Tibial nerve (tissue), 4 donors: Measurements from ENCODE around the gene CYS1. TPM values are rescaled to one million over a fixed set of nuclear protein-coding genes. Genes with fewer than 3 reads are reported as not detected.

Source experiments
- DNase-seq, 2 donors: peaks; one replicate each; pipeline ENCODE4 v3.0.0-alpha.2; 2019; ENCODE audit warnings: low spot score in 2 of 2
- H3K27ac ChIP-seq, 4 donors: fragments of 200-600 bp; sonication (generic) in 3 of 4; one replicate each; pipeline ENCODE4 v1.5.1; 2017 to 2019; ENCODE audit warnings: mild to moderate bottlenecking in 1 of 4
- H3K27me3 ChIP-seq, 2 donors: fragments of 200-600 bp; sonication (generic) in 1 of 2; one replicate each; pipeline versions ENCODE4 v1.5.1 to v1.6.0; 2017 to 2019
- H3K36me3 ChIP-seq, 3 donors: fragments of 200-600 bp; sonication (generic); one replicate each; pipeline ENCODE4 v1.5.1; 2018 to 2019
- H3K4me1 ChIP-seq, 4 donors: fragments of 200-600 bp; sonication (generic) in 3 of 4; one replicate each; pipeline ENCODE4 v1.5.1; 2017 to 2019
- H3K4me3 ChIP-seq, 4 donors: fragments of 200-600 bp; sonication (generic) in 3 of 4; one replicate each; pipeline ENCODE4 v1.5.1; 2017 to 2019; ENCODE audit warnings: mild to moderate bottlenecking in 1 of 4, moderate library complexity in 1 of 4
- H3K9me3 ChIP-seq, 4 donors: fragments of 200-600 bp; sonication (generic) in 3 of 4; one replicate each; pipeline ENCODE4 v1.5.1; 2017 to 2019
- EP300 ChIP-seq, 2 donors: sonication (generic); formaldehyde crosslinking; IDR thresholded peaks; one replicate each; pipeline ENCODE4 v1.6.1; 2017; ENCODE audit warnings: antibody characterized with exemption in 2 of 2, mild to moderate bottlenecking in 1 of 2
- POLR2A ChIP-seq, 2 donors: fragments of 450-650 bp; IDR thresholded peaks; one replicate each; pipeline ENCODE4 v1.6.1; 2017; ENCODE audit warnings: antibody characterized with exemption in 2 of 2, mild to moderate bottlenecking in 2 of 2, moderate library complexity in 2 of 2
- WGBS, 2 donors: methylation state at CpG; one replicate each; pipeline ENCODE4 v1.1.5; 2018; 5-methylcytosine and 5-hydroxymethylcytosine counted together
- total RNA-seq, 4 donors: library from RNA; depleted of rRNA; stranded (reverse); fragments of >200 nt; gene quantifications; one replicate each; pipeline ENCODE4 v1.1.0, GENCODE V29; 2016
- TF ChIP-seq, protein P1 (sequence below), 5 experiments: fragments of 200-600 bp in 3 of 5; fragments of 450-650 bp in 2 of 5; sonication (generic) in 3 of 5; IDR thresholded peaks; one replicate each; pipeline ENCODE4 v1.5.1; 2016 to 2019; ENCODE audit warnings: antibody characterized with exemption in 5 of 5, mild to moderate bottlenecking in 3 of 5, moderate library complexity in 2 of 5

The CYS1 gene
- total RNA-seq, 4 donors from 2014 or later: 2.7 to 17.5 (median 10.9) TPM

DNA sequence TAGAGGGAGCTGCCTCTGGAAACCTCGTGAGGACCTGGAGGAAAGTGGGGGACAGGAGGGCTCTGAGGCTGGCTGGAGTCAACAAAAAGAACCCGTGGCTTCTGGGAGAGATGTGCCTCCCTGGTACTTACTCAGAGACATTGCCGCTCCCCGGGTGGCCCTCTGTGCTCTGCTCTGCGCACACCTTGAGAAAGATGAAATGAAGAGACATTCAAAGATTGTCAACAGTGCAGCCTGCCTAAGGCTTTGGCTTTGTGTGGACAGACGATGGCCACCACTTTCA lies 14.5 kb downstream of the CYS1 start:
- H3K4me1 ChIP-seq: no peaks in the 10 kb centered on the region
- no peaks in the 10 kb centered on the region for H3K9me3 ChIP-seq
- no peak overlapping the region for H3K4me3 ChIP-seq
- no peak overlapping the region for H3K27ac ChIP-seq
- peaks cover 0 to 8% (median 0%) of the 10 kb centered on the region in 3 donors for H3K36me3 ChIP-seq
- H3K27me3 ChIP-seq: no peaks in the 10 kb centered on the region
- no peak for DNase-seq
- WGBS, 2 donors: 89% methylated on average over 6 of the region's 6 CpGs
- TF ChIP-seq, protein P1, sequence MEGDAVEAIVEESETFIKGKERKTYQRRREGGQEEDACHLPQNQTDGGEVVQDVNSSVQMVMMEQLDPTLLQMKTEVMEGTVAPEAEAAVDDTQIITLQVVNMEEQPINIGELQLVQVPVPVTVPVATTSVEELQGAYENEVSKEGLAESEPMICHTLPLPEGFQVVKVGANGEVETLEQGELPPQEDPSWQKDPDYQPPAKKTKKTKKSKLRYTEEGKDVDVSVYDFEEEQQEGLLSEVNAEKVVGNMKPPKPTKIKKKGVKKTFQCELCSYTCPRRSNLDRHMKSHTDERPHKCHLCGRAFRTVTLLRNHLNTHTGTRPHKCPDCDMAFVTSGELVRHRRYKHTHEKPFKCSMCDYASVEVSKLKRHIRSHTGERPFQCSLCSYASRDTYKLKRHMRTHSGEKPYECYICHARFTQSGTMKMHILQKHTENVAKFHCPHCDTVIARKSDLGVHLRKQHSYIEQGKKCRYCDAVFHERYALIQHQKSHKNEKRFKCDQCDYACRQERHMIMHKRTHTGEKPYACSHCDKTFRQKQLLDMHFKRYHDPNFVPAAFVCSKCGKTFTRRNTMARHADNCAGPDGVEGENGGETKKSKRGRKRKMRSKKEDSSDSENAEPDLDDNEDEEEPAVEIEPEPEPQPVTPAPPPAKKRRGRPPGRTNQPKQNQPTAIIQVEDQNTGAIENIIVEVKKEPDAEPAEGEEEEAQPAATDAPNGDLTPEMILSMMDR (IDR thresholded peaks at IDR 0.05): no peak
- no peak for TF ChIP-seq POLR2A (IDR thresholded peaks at IDR 0.05)
- TF ChIP-seq EP300 (IDR thresholded peaks at IDR 0.05): no peak

DNA sequence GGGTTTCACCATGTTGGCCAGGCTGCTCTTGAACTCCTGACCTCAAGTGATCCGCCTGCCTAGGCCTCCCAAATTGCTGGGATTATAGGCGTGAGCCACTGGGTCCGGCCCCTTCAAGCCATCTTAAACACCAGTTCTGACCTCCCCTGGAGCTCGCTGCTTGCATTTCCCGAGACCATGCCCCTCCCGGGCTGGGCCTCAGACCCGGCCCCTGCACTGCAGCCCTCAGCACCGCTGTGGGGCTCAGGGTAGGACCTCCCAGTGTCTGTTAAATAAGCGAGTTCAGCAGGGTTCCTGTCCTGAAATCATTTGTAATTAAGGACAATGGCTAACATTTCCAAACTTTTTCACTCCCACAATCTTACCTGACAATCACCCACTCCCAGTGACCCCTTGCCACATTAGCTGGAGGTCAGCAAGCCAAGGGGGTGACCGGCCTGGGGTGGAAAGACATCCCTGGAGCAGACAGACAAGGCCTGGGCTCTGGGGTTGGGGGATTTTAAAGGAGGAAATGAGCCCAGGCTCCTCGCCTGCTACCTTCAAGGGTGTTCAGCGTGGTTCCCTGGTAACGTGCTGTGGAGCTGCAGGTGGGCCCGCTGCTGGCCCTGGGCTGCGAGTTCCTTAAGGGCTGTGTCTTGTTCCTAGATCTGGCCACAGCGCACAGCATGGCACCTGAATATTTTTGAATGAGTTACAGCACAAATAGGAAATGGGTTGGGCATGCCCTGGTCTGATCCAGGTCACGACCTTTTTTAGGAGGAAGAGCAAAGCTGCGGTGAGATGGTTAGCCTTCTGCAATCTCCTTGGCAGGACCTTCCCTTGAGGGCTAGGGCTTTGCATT lies 15.1 kb downstream of the CYS1 start:
- Histone ChIP-seq H3K27ac (no peak overlapping the region), H3K36me3 (peaks cover 0 to 8% (median 0%) of the 10 kb centered on the region in 3 donors), H3K4me1 (no peaks in the 10 kb centered on the region), H3K27me3 (no peaks in the 10 kb centered on the region), H3K4me3 (no peak overlapping the region), H3K9me3 (no peaks in the 10 kb centered on the region)
- TF ChIP-seq POLR2A (IDR thresholded peaks at IDR 0.05) (no peak), EP300 (IDR thresholded peaks at IDR 0.05) (no peak)
- TF ChIP-seq, protein P1 (IDR thresholded peaks at IDR 0.05): no peak
- whole genome bisulfite sequencing, 2 donors: 75 to 85% methylated on average over 16 to 18 of the region's 18 CpGs
- no peak for DNase-seq

DNA sequence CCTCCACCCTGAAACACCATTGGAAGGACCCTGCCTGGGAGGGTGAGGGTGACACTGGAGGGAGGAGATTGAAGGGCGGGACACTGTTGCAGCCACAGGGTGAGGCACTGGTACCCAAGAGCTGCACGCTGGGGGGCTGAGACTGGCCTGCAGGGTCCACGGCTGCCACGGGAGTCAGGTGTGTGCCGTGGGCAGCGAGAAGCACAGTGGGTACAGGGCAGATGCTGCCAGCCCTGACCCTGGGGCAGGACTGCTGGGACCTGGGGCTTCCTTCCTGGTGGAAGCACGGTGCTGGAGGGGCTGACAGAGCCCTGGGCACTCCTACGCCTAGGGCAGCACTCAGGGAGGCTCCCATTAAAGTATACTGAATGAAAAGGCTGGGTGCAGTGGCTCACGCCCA lies 16.6 kb downstream of the CYS1 start:
- DNase-seq: no peak
- 94 to 96% methylated on average over 7 to 9 of the region's 9 CpGs for WGBS, 2 donors
- Histone ChIP-seq H3K27ac (no peak overlapping the region), H3K4me3 (no peak overlapping the region), H3K27me3 (no peaks in the 10 kb centered on the region), H3K9me3 (no peaks in the 10 kb centered on the region), H3K4me1 (no peaks in the 10 kb centered on the region), H3K36me3 (peaks cover 0 to 8% (median 0%) of the 10 kb centered on the region in 3 donors)
- TF ChIP-seq, protein P1 (IDR thresholded peaks at IDR 0.05): no peak

DNA sequence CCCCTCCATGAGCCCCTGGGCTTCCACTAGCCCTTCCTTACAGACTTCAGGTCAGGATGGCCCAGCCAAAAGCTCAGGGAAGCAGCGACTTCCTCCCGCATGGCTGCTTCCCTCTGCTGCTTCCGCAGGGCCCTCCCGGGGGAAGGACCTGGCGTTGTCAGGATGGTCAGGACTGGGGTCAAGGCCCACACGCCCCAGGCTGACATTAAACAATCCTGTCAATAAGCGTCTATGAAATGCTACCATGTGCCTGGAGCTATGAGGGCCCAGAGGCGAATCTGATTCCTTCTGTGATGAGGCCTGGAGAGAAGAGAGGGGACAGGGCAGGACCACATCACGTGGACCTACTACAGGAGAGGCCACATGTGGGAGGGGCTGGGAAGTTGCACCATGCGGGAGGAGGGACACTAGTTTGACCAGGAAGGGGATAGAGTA lies 17.3 kb downstream of the CYS1 start:
- DNase-seq: no peak
- 71 to 72% methylated on average over 10 of the region's 10 CpGs for WGBS, 2 donors
- no peaks in the 10 kb centered on the region for H3K9me3 ChIP-seq
- no peaks in the 10 kb centered on the region for H3K27me3 ChIP-seq
- H3K4me1 ChIP-seq: peaks cover 0 to 2% (median 0%) of the 10 kb centered on the region in 4 donors
- no peak for TF ChIP-seq POLR2A (IDR thresholded peaks at IDR 0.05)
- no peak for TF ChIP-seq EP300 (IDR thresholded peaks at IDR 0.05)
- TF ChIP-seq, protein P1 (IDR thresholded peaks at IDR 0.05): no peak
- no peak overlapping the region for H3K4me3 ChIP-seq
- H3K27ac ChIP-seq: no peak overlapping the region
- H3K36me3 ChIP-seq: peaks cover 0 to 8% (median 0%) of the 10 kb centered on the region in 3 donors

DNA sequence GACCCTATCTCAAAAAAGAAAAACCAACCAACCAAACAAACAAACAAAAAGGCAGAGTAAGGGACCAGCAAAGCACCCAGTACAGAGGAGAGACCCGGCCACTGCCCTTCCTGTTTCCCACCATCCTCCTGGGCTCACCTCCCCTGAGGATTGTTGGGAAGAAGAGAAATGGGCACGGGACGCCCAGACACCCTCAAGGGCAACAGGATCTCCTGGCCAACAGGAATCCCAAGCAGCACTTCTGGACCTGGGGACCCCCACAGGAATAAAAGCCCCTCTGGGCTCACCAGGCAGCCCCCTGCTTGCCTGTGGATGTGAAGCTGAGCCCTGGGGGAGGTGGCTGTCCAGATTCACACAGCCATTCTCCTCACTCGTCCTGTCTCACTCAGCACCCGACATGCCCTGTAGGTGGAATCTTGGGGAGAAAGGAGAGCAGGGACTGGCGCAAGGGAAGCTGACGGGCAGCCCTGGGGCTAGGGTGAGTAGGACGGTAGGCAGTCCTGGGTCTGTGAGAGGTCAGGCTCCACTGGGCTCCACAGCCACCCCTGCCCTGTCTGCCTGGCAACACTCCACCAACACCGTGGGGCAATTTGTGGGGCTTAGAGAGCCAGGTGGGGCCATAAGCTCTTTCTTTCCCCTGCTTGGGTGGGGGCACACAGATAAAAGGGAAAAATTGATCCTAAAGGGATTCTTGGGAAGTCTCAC lies 18.8 kb downstream of the CYS1 start:
- H3K27ac ChIP-seq: no peak overlapping the region
- H3K36me3 ChIP-seq: peaks cover 0 to 8% (median 0%) of the 10 kb centered on the region in 3 donors
- TF ChIP-seq EP300 (IDR thresholded peaks at IDR 0.05) (no peak), POLR2A (IDR thresholded peaks at IDR 0.05) (no peak)
- TF ChIP-seq, protein P1 (IDR thresholded peaks at IDR 0.05): no peak
- peaks cover 0 to 18% (median 10%) of the 10 kb centered on the region in 4 donors for H3K4me1 ChIP-seq
- H3K27me3 ChIP-seq: no peaks in the 10 kb centered on the region
- no peaks in the 10 kb centered on the region for H3K9me3 ChIP-seq
- WGBS, 2 donors: 86 to 88% methylated on average over 9 of the region's 9 CpGs
- no peak for DNase-seq
- H3K4me3 ChIP-seq: no peak overlapping the region
